Astrocyte of the spinal cord (primary cell): ENCODE results near the gene DHX15.

ENCODE experiments used
- DNase-seq: peaks from one replicate; pipeline ENCODE4 v3.0.0; 2011; ENCODE audit warnings: low read depth, low spot score
- H3K4me3 ChIP-seq: 2 replicates; pipeline ENCODE4 v1.5.1; 2011; ENCODE audit warnings: low read depth, mild to moderate bottlenecking, low read length, moderate library complexity
- CTCF ChIP-seq: IDR thresholded peaks from 2 replicates; pipeline ENCODE4 v1.5.1; 2012; ENCODE audit warnings: low read depth, mild to moderate bottlenecking, low read length, inconsistent platforms
- in situ Hi-C: cut with HindIII; loops from 2 replicates; pipeline ENCODE4 v1.10.0; 2017; ENCODE audit warnings: low sequenced_read_pairs

Gene DHX15

DNA sequence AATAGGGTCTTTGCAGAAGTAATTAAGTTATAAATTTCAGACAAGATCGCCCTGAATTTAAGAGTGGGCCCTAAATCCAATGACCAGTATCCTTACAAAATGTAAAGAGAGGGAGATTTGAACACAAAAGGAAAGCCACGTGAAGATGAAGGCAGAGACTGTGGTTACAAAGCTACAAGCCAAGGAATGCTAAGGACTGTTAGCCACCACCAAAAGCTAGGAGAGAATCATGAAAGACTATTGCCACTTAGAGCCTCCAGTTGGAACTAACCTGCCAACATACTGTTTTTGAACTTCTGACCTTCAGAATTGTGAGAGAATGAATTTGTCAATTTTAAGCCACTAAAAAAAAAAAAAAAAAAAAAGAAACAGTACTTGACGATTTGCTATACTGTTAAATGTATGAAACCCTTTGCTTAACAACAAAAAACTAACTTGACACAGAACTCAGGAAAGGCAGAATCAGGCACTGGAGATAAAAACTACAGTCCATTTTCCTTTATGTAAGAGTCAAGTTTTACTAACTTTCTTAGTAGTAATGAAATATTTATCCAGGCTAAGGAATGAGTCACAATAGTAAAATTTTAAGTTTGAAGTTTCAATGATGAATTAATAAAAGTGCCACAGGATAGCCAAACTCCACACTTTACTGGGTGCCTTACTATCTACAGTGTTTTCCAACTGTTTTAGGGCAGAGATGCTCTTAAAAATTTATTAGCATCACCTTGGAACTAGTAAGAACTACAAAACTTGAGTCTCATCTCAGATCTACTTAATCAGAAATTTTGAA is 25.1 kb downstream of the DHX15 start:
- no peak for DNase-seq
- no peak for TF ChIP-seq CTCF
- in situ Hi-C loops, result no loop called here
- no peak overlapping the region for H3K4me3 ChIP-seq

DNA sequence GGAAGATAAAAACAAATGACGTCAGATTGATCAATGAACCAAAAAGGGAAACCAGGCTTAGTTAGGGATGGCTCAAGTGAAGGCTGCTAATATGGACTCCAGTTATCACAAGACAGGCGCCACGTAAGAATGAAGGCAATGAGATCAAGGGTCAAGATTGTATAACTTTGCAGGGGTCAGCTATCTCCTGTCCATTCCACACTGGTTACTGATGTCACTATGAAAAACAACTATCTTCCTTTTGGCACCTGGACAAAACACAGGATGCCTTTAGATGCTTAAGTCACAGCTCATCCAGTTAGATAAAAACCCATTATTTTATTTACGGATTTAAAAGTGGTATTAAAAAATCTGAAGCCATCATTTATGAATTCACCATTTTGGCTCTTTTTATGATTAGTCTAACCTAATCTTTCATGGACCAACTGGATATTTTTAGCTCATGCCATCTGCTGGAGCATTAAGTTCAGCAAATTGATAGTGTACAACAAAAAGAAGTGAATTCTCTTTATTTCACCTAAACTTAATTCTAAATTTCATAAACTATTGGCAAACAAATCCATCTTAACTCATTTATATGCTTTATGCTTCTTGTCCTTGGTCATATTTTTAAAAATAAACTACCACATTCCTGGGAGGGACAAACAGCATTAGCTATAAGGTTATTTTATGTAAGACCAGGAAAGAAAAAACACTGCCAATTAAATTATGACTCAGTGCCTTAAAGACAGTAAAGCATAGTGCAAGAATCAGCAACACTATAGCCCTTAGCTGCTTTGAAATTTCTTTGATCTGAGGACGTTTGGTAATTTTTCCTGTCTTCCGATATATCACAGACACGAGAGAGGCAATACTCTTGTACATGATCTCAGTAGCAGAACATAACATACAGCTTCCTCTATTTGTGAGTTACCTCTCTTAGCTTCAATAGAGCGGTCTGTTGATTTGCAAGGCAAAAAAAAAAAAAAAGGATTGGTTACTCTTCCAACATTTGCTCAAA is 27.0 kb downstream of the DHX15 start:
- in situ Hi-C loops, result no loop called here
- TF ChIP-seq CTCF, result no peak
- no peak overlapping the region for H3K4me3 ChIP-seq
- no peak for DNase-seq

- no peak for DNase-seq
- TF ChIP-seq CTCF, result peak; percentile 30
- in situ Hi-C loops, result no loop called here
- no peak overlapping the region for H3K4me3 ChIP-seq
These were observed 32.7 kb downstream of the DHX15 start for GRCh38 chr4:24551492-24552289.

DNA sequence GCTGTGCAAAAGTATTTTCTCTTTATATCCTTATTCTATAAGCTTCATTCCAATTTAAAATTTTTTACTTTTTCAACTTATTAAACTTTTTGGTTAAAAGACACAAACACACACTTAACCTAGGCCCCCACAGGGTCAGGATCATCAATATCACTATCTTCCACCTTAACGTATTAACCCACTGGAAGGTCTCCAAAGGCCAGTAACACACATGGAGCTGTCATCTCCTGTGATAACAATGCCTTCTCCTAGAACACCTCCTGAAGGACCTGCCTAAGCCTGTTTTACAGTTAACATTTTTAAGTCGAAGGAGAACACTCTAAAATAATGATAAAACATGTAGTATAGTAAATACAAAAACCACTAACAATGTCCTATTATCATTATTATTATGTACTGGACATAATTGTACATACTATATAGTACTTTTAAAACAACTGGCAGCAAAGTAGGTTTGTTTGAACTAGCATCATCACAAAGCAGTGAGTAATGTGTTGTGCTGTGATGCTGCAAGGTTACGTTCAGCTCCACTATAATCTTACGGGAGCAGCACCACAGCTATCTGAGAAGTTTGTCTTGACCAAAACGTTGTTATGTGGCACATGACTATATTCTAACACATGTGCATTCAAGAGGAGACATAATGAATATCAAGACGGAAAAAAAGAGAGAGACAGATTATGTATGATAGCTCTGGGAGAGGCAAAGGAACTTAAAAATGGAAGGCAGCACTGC is 33.7 kb downstream of the DHX15 start:
- in situ Hi-C loops, result no loop called here
- DNase-seq, result no peak
- TF ChIP-seq CTCF, result no peak
- H3K4me3 ChIP-seq, result no peak overlapping the region

DNA sequence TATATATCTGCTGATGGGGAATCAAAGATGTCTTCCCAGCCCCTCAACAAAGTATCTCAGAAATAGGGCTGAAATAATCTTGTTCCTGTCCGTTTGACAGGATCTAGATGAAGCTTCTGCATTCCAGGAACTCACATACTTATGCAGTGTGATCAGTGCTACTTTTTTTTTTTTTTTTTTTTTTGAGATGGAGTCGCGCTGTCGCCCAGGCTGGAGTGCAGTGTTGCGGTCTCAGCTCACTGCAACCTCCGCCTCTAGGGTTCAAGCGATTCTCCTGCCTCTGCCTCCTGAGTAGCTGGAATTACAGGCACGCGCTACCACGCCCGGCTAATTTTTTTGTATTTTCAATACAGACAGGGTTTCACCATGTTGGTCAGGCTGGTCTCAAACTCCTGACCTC is 36.4 kb downstream of the DHX15 start:
- no peak overlapping the region for H3K4me3 ChIP-seq
- no peak for DNase-seq
- in situ Hi-C loops, result no loop called here
- no peak for TF ChIP-seq CTCF
